Mucosa of gallbladder (tissue), 1 donor: Measurements from ENCODE around the gene ANAPC1. TPM values are rescaled to one million over a fixed set of nuclear protein-coding genes. Genes with fewer than 3 reads are reported as not detected.
"Not testable (repeated sequence)": the region's sequence is repeated elsewhere in the genome, so short reads cannot be mapped to it uniquely, and the experiment has no call there.

ENCODE experiments used
- DNase-seq: peaks from one replicate; pipeline ENCODE4 v3.0.0-alpha.2; 2020; ENCODE audit warnings: low spot score
- total RNA-seq: library from RNA; stranded (reverse); gene quantifications from one replicate; pipeline ENCODE4 v1.2.1, GENCODE V29; 2021
- donor health status: DM: no; HTN: no; CAD: no.

The ANAPC1 gene
- total RNA-seq, 1 donor from 2014 or later: 24.7 TPM

- DNase-seq: not testable (repeated sequence)
Observed at GRCh38 chr2:111790633-111791032, 93.4 kb downstream of the ANAPC1 start.

- DNase-seq: not testable (repeated sequence)
Observed at GRCh38 chr2:111784081-111784480, 99.9 kb downstream of the ANAPC1 start.

GRCh38 chr2:111782195-111782594 is 101.8 kb downstream of the ANAPC1 start:
- not testable (repeated sequence) for DNase-seq

- DNase-seq: not testable (repeated sequence)
Observed at GRCh38 chr2:111781443-111782094, 102.4 kb downstream of the ANAPC1 start.

- not testable (repeated sequence) for DNase-seq
Observed at GRCh38 chr2:111777155-111777554, 106.8 kb downstream of the ANAPC1 start.

GRCh38 chr2:111776296-111776695 is 107.7 kb downstream of the ANAPC1 start:
- DNase-seq: not testable (repeated sequence)

GRCh38 chr2:111772180-111772579 is 111.8 kb downstream of the ANAPC1 start:
- DNase-seq: not testable (repeated sequence)

GRCh38 chr2:111770916-111771658 is 112.9 kb downstream of the ANAPC1 start:
- DNase-seq: not testable (repeated sequence)

GRCh38 chr2:111768266-111769190 is 115.5 kb downstream of the ANAPC1 start:
- not testable (repeated sequence) for DNase-seq

GRCh38 chr2:111767087-111767486 is 116.9 kb downstream of the ANAPC1 start:
- DNase-seq: not testable (repeated sequence)

GRCh38 chr2:111766295-111766694 is 117.7 kb downstream of the ANAPC1 start:
- DNase-seq: not testable (repeated sequence)

- DNase-seq: not testable (repeated sequence)
Observed at GRCh38 chr2:111764151-111764550, 119.8 kb downstream of the ANAPC1 start.

GRCh38 chr2:111760697-111761284 is 123.2 kb downstream of the ANAPC1 start:
- peak; percentile 42 for DNase-seq

GRCh38 chr2:111752533-111752932 is 131.5 kb downstream of the ANAPC1 start:
- not testable (repeated sequence) for DNase-seq

- DNase-seq: not testable (repeated sequence)
Observed at GRCh38 chr2:111750641-111751040, 133.4 kb downstream of the ANAPC1 start.

GRCh38 chr2:111748429-111748828 is 135.6 kb downstream of the ANAPC1 start:
- DNase-seq: not testable (repeated sequence)

GRCh38 chr2:111747410-111748115 is 136.4 kb downstream of the ANAPC1 start:
- DNase-seq: peak; percentile 73

GRCh38 chr2:111744751-111745150 is 139.2 kb downstream of the ANAPC1 start:
- DNase-seq: not testable (repeated sequence)

GRCh38 chr2:111741517-111741916 is 142.5 kb downstream of the ANAPC1 start:
- DNase-seq: not testable (repeated sequence)

- DNase-seq: not testable (repeated sequence)
Observed at GRCh38 chr2:111735838-111736721, 147.9 kb downstream of the ANAPC1 start.
